ENCODE results near the gene OR7A17. TPM values are rescaled to one million over a fixed set of nuclear protein-coding genes. Genes with fewer than 3 reads are reported as not detected.

Gene OR7A17
- polyA plus RNA-seq, 3 donors, result not detected

- no peak overlapping the region for H3K27ac ChIP-seq (ENCODE audit: low read depth in 1 of 2, low read length in 2 of 2)
- H3K79me2 ChIP-seq (ENCODE audit: insufficient read depth, low read length), result no peaks in the 10 kb centered on the region
- H3K27me3 ChIP-seq (ENCODE audit: control insufficient read depth in 2 of 2, insufficient read depth in 2 of 2, low read length in 2 of 2), result no peaks in the 10 kb centered on the region
- no peaks in the 10 kb centered on the region for H3K36me3 ChIP-seq (replicated peaks in 1 of 2; ENCODE audit: control insufficient read depth in 1 of 2, insufficient read depth in 2 of 2, low read length in 2 of 2)
- no peak overlapping the region for H3K4me2 ChIP-seq (replicated peaks; ENCODE audit: extremely low read depth, low read length, poor library complexity, severe bottlenecking)
- H3K36me3 Mint-ChIP-seq, result no peaks in the 10 kb centered on the region
- no peak overlapping the region for H3K9ac ChIP-seq (ENCODE audit: insufficient read depth, low read length, poor library complexity, severe bottlenecking)
- H3K4me3 Mint-ChIP-seq, result no peak overlapping the region
- H4K20me1 ChIP-seq (ENCODE audit: insufficient read depth, low read length), result no peaks in the 10 kb centered on the region
- no peaks in the 10 kb centered on the region for H3K9me3 ChIP-seq (replicated peaks in 1 of 2; ENCODE audit: control insufficient read depth in 1 of 2, insufficient read depth in 1 of 2, low read length in 2 of 2)
- H3K27ac Mint-ChIP-seq, result no peak overlapping the region
- H3K27me3 Mint-ChIP-seq (ENCODE audit: low read depth in 3 of 3), result peaks cover 2 to 4% (median 4%) of the 10 kb centered on the region in 3 donors
- TF ChIP-seq, protein P1, sequence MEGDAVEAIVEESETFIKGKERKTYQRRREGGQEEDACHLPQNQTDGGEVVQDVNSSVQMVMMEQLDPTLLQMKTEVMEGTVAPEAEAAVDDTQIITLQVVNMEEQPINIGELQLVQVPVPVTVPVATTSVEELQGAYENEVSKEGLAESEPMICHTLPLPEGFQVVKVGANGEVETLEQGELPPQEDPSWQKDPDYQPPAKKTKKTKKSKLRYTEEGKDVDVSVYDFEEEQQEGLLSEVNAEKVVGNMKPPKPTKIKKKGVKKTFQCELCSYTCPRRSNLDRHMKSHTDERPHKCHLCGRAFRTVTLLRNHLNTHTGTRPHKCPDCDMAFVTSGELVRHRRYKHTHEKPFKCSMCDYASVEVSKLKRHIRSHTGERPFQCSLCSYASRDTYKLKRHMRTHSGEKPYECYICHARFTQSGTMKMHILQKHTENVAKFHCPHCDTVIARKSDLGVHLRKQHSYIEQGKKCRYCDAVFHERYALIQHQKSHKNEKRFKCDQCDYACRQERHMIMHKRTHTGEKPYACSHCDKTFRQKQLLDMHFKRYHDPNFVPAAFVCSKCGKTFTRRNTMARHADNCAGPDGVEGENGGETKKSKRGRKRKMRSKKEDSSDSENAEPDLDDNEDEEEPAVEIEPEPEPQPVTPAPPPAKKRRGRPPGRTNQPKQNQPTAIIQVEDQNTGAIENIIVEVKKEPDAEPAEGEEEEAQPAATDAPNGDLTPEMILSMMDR (IDR thresholded peaks at IDR 0.05), result no peak
- H2AFZ ChIP-seq (ENCODE audit: insufficient read depth, low read depth, low read length, poor library complexity, severe bottlenecking), result no peak overlapping the region
- H3K4me3 ChIP-seq (replicated peaks in 1 of 3; ENCODE audit: low read depth in 2 of 3, low read length in 3 of 3), result no peak overlapping the region
- intact Hi-C loops (cut with micrococcal nuclease), result no loop called here
- no peak for DNase-seq
- H3K9me3 Mint-ChIP-seq, result peaks cover 0 to 7% (median 4%) of the 10 kb centered on the region in 7 donors
- H3K4me1 Mint-ChIP-seq, result no peaks in the 10 kb centered on the region
- H3K4me1 ChIP-seq (ENCODE audit: control insufficient read depth in 1 of 2, insufficient read depth in 2 of 2, low read length in 2 of 2), result no peaks in the 10 kb centered on the region
- no CpG with 5 or more reads among the region's 2 CpGs for WGBS (ENCODE audit: insufficient coverage)
These were observed 42.8 kb downstream of the OR7A17 start for GRCh38 chr19:14843169-14843568.

DNA sequence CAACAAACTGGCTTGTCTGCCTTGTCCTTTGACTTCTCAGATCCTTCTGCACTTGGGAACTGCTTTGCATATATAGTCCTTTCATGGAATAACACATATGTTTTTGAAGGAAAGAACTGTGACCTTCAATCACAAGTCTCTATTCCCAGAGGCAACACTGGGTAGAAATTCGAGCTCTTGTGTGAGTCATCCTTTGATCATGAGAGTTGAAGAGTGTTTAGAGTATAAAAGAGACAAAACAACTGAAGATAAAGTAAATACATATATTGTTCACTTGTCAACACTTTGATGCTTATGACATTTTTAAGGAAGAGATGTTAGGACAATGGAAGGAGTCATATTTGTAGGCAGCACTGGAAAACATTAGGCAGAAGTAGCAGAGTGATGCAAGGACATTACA is 45.7 kb downstream of the OR7A17 start:
- Histone ChIP-seq H3K4me1 (ENCODE audit: control insufficient read depth in 1 of 2, insufficient read depth in 2 of 2, low read length in 2 of 2) (no peaks in the 10 kb centered on the region), H3K79me2 (ENCODE audit: insufficient read depth, low read length) (no peaks in the 10 kb centered on the region), H3K4me2 (replicated peaks; ENCODE audit: extremely low read depth, low read length, poor library complexity, severe bottlenecking) (no peak overlapping the region), H3K9ac (ENCODE audit: insufficient read depth, low read length, poor library complexity, severe bottlenecking) (no peak overlapping the region), H3K27me3 (ENCODE audit: control insufficient read depth in 2 of 2, insufficient read depth in 2 of 2, low read length in 2 of 2) (no peaks in the 10 kb centered on the region), H3K9me3 (replicated peaks in 1 of 2; ENCODE audit: control insufficient read depth in 1 of 2, insufficient read depth in 1 of 2, low read length in 2 of 2) (no peaks in the 10 kb centered on the region), H3K36me3 (replicated peaks in 1 of 2; ENCODE audit: control insufficient read depth in 1 of 2, insufficient read depth in 2 of 2, low read length in 2 of 2) (no peaks in the 10 kb centered on the region), H3K4me3 (replicated peaks in 1 of 3; ENCODE audit: low read depth in 2 of 3, low read length in 3 of 3) (no peak overlapping the region), H3K27ac (ENCODE audit: low read depth in 1 of 2, low read length in 2 of 2) (no peak overlapping the region), H2AFZ (ENCODE audit: insufficient read depth, low read depth, low read length, poor library complexity, severe bottlenecking) (no peak overlapping the region), H4K20me1 (ENCODE audit: insufficient read depth, low read length) (no peaks in the 10 kb centered on the region)
- H3K9me3 Mint-ChIP-seq, result peaks cover 0 to 7% (median 4%) of the 10 kb centered on the region in 7 donors
- no peaks in the 10 kb centered on the region for H3K36me3 Mint-ChIP-seq
- H3K4me1 Mint-ChIP-seq, result no peaks in the 10 kb centered on the region
- TF ChIP-seq, protein P1 (IDR thresholded peaks at IDR 0.05), result no peak
- peak overlapping the region in 1 of 7 donors; percentile 21 for H3K27ac Mint-ChIP-seq
- no CpG with 5 or more reads among the region's 1 CpG for WGBS (ENCODE audit: insufficient coverage)
- H3K4me3 Mint-ChIP-seq, result no peak overlapping the region
- intact Hi-C loops (cut with micrococcal nuclease), result no loop called here
- peaks cover 2 to 8% (median 6%) of the 10 kb centered on the region in 3 donors for H3K27me3 Mint-ChIP-seq (ENCODE audit: low read depth in 3 of 3)
- DNase-seq, result no peak
